HG02759 (cell line): ENCODE results near the gene PSMC2.

Experiments
- ATAC-seq: cut with Tn5 transposase; IDR thresholded peaks from one replicate; pipeline ENCODE4 v1.9.1; 2021; ENCODE audit warnings: mild to moderate bottlenecking, moderate library complexity; ENCODE audit not compliant: unreplicated experiment

PSMC2 gene

GRCh38 chr7:103347507-103348267 lies at the start of gene PSMC2:
Gene PSMC2, plus strand, starts transcription at chr7:103347643. Its CDS starts 69 bp downstream, at chr7:103347712.
- peak; percentile 75 for ATAC-seq

- no peak for ATAC-seq
Observed at GRCh38 chr7:103297837-103298179, 49.6 kb upstream of the PSMC2 start.

- no peak for ATAC-seq
Observed at GRCh38 chr7:103299660-103300059, 47.8 kb upstream of the PSMC2 start.

GRCh38 chr7:103301441-103301840 lies 46.0 kb upstream of the PSMC2 start:
- no peak for ATAC-seq

GRCh38 chr7:103307503-103308231 lies 39.8 kb upstream of the PSMC2 start:
- ATAC-seq: no peak

- ATAC-seq: no peak
Observed at GRCh38 chr7:103314852-103315251, 32.6 kb upstream of the PSMC2 start.

GRCh38 chr7:103316380-103316941 lies 31.0 kb upstream of the PSMC2 start:
- no peak for ATAC-seq

GRCh38 chr7:103317009-103317408 lies 30.4 kb upstream of the PSMC2 start:
- ATAC-seq: no peak

- ATAC-seq: no peak
Observed at GRCh38 chr7:103325744-103326143, 21.7 kb upstream of the PSMC2 start.

- no peak for ATAC-seq
Observed at GRCh38 chr7:103336761-103337160, 10.7 kb upstream of the PSMC2 start.

- ATAC-seq: no peak
Observed at GRCh38 chr7:103338864-103339263, 8.6 kb upstream of the PSMC2 start.

- no peak for ATAC-seq
Observed at GRCh38 chr7:103341466-103341865, 6.0 kb upstream of the PSMC2 start.

- ATAC-seq: no peak
Observed at GRCh38 chr7:103343332-103343731, 4.1 kb upstream of the PSMC2 start.

GRCh38 chr7:103343758-103344452 lies 3.5 kb upstream of the PSMC2 start:
- ATAC-seq: peak; percentile 6

GRCh38 chr7:103344453-103345149 lies 2.8 kb upstream of the PSMC2 start, which contains the start of gene DNAJC2:
Gene DNAJC2, minus strand, starts transcription at chr7:103344767. Its CDS starts 145 bp downstream, at chr7:103344622.
- peak; percentile 84 for ATAC-seq

GRCh38 chr7:103346396-103346795 lies 1.0 kb upstream of the PSMC2 start:
- ATAC-seq: no peak

- ATAC-seq: no peak
Observed at GRCh38 chr7:103348452-103348851, 1.0 kb downstream of the PSMC2 start.

- ATAC-seq: no peak
Observed at GRCh38 chr7:103348959-103349358, 1.5 kb downstream of the PSMC2 start.

GRCh38 chr7:103349805-103350204 lies 2.4 kb downstream of the PSMC2 start:
- no peak for ATAC-seq

- no peak for ATAC-seq
Observed at GRCh38 chr7:103369432-103369831, 22.0 kb downstream of the PSMC2 start.
